H7 (cell line): ENCODE data around the gene DYNLRB1. TPM values are rescaled to one million over a fixed set of nuclear protein-coding genes. Genes with fewer than 3 reads are reported as not detected.
"Not testable (repeated sequence)": the region's sequence is repeated elsewhere in the genome, so short reads cannot be mapped to it uniquely, and the experiment has no call there.

Source experiments
- DNase-seq: peaks from one replicate; pipeline ENCODE4 v3.0.0; 2012
- H3K27me3 ChIP-seq: 2 replicates; pipeline ENCODE4 v1.6.0; 2011; ENCODE audit warnings: mild to moderate bottlenecking, low read length; ENCODE audit not compliant: control insufficient read depth, insufficient read depth
- H3K36me3 ChIP-seq: replicated peaks from 2 replicates; pipeline ENCODE4 v1.5.1; 2011; ENCODE audit warnings: low read length; ENCODE audit not compliant: control insufficient read depth, insufficient read depth
- H3K4me3 ChIP-seq: 2 replicates; pipeline ENCODE4 v1.5.1; 2011; ENCODE audit warnings: low read depth, mild to moderate bottlenecking, control low read depth, low read length, moderate library complexity; ENCODE audit not compliant: insufficient read depth
- total RNA-seq: library from RNA; depleted of rRNA; stranded (reverse); fragments of >200 nt; shearing (Covaris generic); gene quantifications from 2 replicates; pipeline ENCODE4 v1.2.3, GENCODE V29; 2014; rRNA removed

Gene DYNLRB1
- total RNA-seq = 168 and 193 TPM in 2 replicates

DNA sequence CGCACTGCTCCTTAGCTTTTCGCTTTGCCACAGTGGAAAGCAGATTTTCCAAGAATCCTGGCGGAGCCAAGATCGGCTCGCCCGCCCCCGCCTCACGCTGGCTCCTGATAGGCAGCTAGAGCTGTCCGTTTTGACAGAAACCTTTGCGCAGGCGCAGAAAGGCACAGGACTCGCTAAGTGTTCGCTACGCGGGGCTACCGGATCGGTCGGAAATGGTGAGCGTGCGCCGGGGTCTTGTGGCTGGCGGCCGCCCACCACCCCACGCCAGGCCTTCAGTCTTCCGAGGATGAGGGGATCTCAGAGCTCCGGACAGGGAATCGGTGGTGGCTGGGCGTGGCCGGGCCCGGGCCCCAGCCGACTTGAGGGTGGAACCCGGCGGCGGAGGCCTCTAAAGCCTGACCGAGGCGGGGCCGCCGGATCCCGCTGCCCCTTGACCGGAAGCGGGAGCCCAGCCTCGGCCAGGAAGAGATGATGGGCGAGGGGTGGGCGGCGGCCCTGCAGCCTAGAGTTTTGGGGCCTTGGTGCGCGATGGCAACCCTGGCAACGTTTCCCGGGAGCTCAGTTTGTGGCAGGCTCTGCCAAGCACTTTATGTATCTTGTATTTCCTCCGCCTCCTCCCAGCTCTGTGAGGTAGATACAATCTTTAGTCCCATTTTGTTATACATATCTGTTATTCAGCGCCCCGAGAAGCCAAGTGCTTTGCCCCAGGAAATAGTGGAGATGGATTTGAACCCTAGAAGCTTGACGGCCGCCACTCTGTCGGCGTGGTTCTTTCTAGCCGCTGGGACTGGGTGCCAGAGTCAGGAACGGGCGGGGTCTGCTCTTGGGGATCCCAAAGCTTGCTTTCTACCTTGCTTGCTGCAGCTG, at the start of gene DYNLRB1:
TSS of gene DYNLRB1 (plus strand) at position 176 of the 867 bp plus-strand sequence. CDS start at position 213, 37 bp downstream.
- H3K27me3 ChIP-seq = no peaks in the 10 kb centered on the region

DNA sequence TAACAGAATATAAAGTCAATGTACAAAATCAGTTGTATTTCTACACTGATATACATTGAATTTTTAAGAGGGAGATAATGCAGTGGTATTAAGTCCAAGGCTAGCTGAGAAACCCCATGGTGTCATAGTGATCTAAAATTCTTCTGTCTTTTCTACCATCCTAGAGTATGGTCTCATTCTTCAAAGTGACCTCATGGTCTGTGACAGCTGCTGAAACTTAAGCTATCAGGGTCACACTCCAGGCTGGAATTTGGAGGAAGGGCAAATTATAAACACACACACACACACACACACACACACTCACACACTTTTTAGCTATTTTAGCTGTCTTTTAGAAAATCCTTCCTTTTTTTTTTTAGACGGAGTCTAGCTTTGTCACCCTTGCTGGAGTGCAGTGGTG, 47.3 kb upstream of the DYNLRB1 start:
- H3K36me3 ChIP-seq = peaks cover 2% of the 10 kb centered on the region
- H3K4me3 ChIP-seq = no peak overlapping the region
- DNase-seq = no peak
- no peaks in the 10 kb centered on the region for H3K27me3 ChIP-seq

More for the DNA sequence above, at the start of gene DYNLRB1:
- Histone ChIP-seq H3K36me3 (no peaks in the 10 kb centered on the region), H3K4me3 (peak within 1 kb of the TSS; percentile 82)
- DNase-seq = peak; percentile 95

DNA sequence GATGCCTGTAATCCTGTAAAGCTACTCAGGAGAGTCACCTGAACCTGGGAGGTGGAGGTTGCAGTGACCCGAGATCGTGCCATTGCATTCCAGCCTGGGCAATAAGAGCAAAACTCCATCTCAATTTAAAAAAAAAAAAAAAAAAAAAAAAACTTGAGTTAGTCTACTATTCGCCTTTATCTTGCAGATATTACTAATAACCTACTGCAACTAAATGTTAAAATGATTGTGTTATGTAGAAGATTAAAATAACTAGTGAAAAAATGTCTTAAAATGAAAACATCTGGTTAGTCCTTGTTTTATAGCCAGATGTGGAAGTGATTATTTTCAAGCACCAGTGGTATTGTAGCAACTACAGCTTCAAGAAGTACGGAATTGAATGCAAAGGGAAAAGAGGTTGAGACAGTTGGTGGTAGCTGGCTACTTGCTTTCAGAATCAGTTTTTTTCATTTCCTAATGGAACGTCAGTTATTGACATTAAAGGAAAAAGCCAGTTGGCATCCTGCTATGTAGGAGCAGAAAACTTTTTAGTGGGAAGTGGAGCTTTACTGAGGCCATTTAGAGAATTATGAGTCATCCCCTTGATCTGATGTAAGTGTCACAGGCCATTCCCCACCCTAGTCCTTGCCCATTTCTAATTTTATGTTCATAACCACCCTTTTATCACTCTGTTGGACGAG, 43.8 kb upstream of the DYNLRB1 start:
- no peak for DNase-seq
- H3K4me3 ChIP-seq = no peak overlapping the region
- no peaks in the 10 kb centered on the region for H3K27me3 ChIP-seq
- H3K36me3 ChIP-seq = peaks cover 4% of the 10 kb centered on the region

DNA sequence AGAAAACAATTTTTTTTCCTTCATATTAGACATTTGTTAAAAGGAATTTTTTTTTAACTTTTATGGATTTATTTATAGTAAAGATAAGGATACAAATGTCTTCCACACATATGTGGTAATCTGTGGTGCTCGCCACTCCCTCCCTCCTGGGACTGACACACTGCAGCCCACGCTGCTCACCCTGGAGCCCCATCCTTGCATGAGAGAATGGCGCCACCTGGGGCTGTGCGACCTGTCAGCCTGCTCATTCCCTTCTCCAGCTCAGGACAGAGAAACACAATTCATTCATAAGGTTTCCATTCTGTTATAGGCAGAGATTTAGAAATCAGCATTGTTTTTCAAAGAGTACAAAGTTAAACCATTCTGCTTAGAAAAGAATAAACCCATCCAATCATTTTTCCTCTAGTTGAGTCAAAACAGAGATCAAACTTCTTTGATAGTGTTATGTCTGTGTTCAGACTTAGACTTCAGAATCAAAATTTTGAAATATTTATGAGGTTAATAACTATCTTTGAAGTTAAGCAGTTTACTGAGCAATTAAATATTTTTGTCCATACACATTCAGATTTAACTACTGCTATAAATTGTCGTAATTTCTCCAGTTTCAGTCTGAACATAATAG, 42.8 kb upstream of the DYNLRB1 start:
- Histone ChIP-seq H3K27me3 (no peaks in the 10 kb centered on the region), H3K36me3 (peaks cover 7% of the 10 kb centered on the region), H3K4me3 (no peak overlapping the region)
- peak; percentile 68 for DNase-seq

DNA sequence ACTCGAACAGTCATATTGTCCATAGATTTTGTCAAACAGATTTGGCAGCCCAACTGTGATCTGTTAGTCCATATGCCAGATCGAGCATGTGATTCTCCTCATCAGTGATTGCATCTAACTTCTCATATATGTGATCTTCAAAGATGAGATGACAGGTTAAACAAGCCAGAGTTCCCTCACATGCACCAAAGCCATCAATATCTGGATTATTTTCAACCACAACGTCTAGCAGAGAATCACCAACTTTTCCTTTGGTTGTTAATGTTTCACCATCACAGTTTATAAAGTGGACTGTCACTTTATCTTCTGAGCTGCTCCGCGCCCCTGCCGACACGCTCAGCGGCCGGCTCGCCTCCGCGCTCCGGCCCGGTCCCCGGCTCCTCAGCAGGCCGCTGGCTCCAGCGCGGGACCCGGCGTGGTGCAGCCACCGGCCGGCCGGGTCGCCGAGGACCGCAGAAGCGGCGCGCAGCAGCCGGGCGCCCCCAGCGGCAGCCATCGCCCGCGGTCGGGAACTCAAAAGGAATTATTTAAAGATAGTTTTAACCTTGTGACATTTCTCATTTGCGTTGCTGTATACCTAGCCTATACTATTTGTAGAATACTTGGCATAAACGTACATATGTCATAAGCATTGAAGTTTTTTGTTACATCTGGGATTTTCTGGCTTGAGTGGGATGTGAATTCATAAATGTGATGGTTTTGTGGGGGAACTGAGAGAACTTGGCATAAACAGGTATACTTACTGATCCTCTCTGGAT, 40.1 kb upstream of the DYNLRB1 start:
- DNase-seq = peak; percentile 43
- no peak overlapping the region for H3K4me3 ChIP-seq
- peaks cover 12% of the 10 kb centered on the region for H3K36me3 ChIP-seq
- H3K27me3 ChIP-seq = no peaks in the 10 kb centered on the region

DNA sequence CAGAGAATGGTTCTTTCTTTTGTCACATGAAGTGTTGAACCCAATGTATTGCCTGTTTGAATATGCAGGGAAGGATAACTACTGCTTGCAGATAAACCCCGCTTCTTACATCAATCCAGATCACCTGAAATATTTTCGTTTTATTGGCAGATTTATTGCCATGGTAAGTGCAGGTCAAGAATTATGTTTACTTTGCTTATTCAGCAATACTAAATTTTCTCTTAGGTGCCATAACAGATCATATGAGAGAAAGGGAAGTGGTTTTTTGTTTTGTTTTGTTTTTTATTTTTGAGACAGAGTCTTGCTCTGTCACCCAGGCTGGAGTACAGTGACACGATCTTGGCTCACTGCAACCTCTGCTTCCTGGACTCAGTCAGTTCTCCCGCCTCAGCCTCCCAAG, 36.6 kb upstream of the DYNLRB1 start:
- H3K36me3 ChIP-seq = peaks cover 22% of the 10 kb centered on the region
- no peaks in the 10 kb centered on the region for H3K27me3 ChIP-seq
- H3K4me3 ChIP-seq = no peak overlapping the region
- DNase-seq = no peak

DNA sequence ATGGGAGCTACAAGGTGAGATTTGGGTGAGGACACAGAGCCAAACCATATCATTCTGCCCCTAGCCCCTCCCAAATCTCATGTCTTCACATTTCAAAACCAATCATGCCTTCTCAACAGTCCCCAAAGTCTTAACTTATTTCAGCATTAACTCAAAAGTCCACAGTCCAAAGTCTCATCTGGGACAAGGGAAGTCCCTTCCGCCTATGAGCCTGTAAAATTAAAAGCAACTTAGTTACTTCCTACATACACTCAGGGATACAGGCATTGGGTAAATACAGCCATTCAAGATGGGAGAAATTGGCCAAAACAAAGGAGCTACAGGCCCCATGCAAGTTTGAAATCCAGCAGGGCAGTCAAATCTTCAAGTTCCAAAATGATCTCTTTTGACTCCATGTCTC, 34.1 kb upstream of the DYNLRB1 start:
- H3K27me3 ChIP-seq, DNase-seq, H3K4me3 ChIP-seq: not testable (repeated sequence)
- H3K36me3 ChIP-seq = peaks cover 19% of the 10 kb centered on the region

DNA sequence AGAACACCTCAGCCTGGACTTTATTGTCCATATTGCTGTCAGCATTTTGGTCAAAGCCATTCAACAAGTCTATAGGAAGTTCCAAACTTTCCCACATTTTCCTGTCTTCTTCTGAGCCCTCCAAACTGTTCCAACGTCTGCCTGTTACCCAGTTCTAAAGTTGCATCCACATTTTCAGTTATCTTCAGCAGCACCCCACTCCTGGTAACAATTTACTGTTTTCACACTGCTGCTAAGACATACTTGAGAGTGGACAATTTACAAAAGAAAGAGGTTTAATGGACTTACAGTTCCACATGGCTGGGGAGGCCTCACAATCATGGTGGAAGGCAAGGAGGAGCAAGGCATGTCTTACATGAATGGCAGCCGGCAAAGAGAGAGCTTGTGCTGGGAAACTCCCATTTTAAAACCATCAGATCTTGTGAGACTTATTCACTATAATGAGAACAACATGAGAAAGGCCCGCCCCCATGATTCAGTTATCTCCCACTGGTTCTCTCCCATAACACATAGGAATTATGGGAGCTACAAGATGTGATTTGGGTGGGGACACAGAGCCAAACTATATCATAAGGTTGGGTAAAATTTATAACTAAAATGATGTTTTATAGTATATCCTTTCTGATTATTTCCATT, 32.5 kb upstream of the DYNLRB1 start:
- H3K36me3 ChIP-seq = peaks cover 18% of the 10 kb centered on the region
- H3K4me3 ChIP-seq, H3K27me3 ChIP-seq, DNase-seq: not testable (repeated sequence)

DNA sequence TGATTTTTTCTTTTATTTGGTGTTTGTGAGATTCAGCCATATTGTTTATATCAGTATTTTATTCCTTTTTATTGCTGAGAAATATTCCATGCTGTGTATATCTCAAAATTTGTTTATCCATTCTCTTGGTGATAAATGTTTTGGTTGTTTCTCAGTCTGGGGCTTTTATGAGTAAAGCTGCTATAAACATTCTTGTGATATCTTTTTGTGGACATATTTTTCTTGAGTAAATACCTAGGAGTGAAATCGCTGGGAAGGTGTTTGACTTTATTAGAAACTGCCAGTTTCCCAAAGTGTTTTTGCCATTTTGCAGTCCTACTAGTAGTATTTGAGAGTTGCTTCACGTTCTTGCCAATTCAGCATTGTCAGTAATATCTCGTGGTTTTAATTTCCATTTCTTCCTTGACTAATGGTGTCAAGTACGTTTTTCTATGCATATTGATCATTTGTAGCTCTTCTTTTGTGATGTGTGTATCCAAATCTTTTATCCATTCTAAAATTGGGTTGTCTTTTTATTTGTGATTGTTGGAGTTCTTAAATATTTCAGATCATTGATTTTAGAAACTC, 31.1 kb upstream of the DYNLRB1 start:
- peaks cover 18% of the 10 kb centered on the region for H3K36me3 ChIP-seq
- no peaks in the 10 kb centered on the region for H3K27me3 ChIP-seq
- DNase-seq = no peak
- H3K4me3 ChIP-seq = no peak overlapping the region

DNA sequence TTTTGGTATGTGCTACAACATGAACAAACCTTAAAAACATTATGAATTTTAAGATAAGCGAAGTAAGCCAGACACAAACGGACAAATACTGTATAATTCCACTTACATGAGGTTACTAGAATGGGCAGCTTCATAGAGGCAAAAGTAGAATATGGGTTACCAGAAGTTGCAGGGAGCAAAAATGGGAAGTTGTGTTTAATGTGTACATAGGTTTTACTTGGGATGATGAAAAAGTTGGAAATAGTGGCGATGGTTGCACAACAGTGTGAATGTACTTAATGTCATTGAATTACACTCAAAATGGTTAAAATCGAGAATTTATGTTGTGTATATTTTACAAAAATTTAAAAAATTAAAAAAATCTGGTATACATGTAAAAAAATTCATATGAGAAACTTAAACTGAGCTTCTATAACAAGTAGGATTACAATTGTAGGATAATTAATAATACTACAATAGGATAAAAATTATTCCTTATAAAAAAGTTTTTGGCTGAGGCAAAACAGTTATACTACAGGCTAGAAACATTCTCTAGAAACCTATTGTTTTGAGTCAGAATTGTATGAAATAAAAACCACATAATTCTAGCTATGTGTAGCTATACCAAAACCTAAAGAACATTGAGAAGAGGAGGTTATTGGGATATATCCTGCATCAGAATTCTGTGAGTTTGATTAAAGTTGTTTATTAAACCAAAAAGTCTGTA, 24.8 kb upstream of the DYNLRB1 start:
- no peak for DNase-seq
- H3K27me3 ChIP-seq = no peaks in the 10 kb centered on the region
- H3K4me3 ChIP-seq = no peak overlapping the region
- H3K36me3 ChIP-seq = peaks cover 23% of the 10 kb centered on the region

DNA sequence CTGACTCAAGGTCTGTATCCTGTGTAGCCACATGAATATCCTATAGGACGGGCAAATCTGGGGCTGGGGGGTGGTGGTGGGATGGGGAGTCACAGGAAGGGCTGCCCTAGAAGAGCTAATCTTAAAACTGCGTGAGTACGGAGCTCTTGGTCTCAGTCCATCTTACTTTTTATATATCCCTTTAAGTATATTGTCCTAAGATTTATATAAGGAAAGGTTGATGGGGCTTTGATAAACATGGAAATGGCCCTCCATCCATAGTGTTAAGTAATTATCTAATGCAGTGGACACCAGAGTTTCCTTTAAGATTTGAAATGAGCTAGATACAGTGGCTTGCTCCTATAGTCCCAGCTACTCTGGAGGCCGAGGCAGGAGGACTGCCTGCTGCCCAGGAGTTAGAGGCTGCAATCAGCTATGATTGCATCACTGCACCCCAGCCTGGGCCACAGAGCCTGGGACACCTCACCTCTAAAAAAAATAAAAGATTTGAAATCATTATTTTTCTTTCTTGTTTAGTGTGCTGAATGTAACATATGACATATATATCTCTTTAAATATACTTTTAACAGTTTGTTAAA, 24.2 kb upstream of the DYNLRB1 start:
- H3K36me3 ChIP-seq = peaks cover 23% of the 10 kb centered on the region

DNA sequence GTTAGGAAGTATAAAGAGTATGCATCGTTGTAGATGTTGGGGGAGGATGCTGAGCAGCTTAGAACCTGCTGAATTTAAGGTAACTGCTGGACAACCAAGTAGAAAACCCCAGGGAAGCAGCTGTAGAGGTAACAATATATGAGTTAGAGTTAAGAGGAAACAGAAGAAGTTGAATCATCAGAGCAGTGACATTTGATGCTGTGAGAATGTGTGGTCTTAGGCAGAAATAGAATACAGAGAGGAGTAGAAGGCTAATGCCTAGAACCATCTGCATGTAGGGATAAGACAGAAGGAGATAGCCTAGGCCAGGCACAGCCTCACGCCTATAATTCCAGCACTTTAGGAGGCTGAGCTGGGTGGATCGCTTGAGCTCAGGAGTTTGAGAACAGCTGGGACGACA, 22.6 kb upstream of the DYNLRB1 start:
- peaks cover 22% of the 10 kb centered on the region for H3K36me3 ChIP-seq
- no peak overlapping the region for H3K4me3 ChIP-seq
- no peak for DNase-seq
- H3K27me3 ChIP-seq = no peaks in the 10 kb centered on the region

More for the DNA sequence above, 24.2 kb upstream of the DYNLRB1 start:
- Histone ChIP-seq H3K4me3 (no peak overlapping the region), H3K27me3 (no peaks in the 10 kb centered on the region)
- DNase-seq = no peak

DNA sequence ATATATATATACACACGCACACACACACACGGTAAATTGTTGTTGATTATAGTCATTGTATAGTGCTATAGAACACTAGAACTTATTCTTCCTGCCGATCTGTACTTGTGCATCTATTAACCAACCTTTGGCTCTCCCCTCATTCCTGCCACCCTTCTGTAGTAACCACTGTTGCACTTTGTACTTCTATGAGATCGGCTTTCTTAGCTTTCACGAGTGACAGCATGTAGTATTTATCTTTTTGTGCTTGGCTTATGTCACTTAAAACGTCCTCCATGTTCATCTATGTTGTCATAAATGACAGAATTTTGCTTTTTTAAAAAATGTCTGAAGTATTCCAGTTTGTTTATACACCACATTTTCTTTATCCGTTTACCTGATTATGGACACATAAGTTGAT, 20.9 kb upstream of the DYNLRB1 start:
- Histone ChIP-seq H3K27me3 (no peaks in the 10 kb centered on the region), H3K36me3 (peaks cover 21% of the 10 kb centered on the region), H3K4me3 (no peak overlapping the region)
- DNase-seq = no peak
